Measurements from ENCODE around the gene SGMS2. TPM values are rescaled to one million over a fixed set of nuclear protein-coding genes. Genes with fewer than 3 reads are reported as not detected.
A peak's percentile ranks its signal among the peaks of the same experiment; 100 is the strongest.

Gene SGMS2
- under 1 TPM in 1 of 2 experiments, not detected in 1; 0.37 TPM for total RNA-seq

- ATAC-seq = peak; percentile 82
- Mint-ChIP-seq H3K4me3 (peak within 1 kb of the TSS; percentile 69), H3K27ac (no peak within 1 kb of the TSS), H3K4me1 (peaks cover 7% of the 10 kb centered on the region), H3K9me3 (ENCODE audit: low read depth) (no peaks in the 10 kb centered on the region), H3K27me3 (peaks cover 57% of the 10 kb centered on the region), H3K36me3 (no peaks in the 10 kb centered on the region)
- CTCF ChIA-PET = no interaction called here
- DNase-seq = peak; percentile 60
Observed at GRCh38 chr4:107824350-107825071, at the start of gene SGMS2. Gene SGMS2, plus strand, starts transcription at chr4:107824932. Its CDS starts 70,622 bp downstream, at chr4:107895554.

GRCh38 chr4:107777890-107778289, 46.8 kb upstream of the SGMS2 start:
- DNase-seq (no peak), ATAC-seq (no peak)
- Mint-ChIP-seq H3K27me3 (peaks cover 3% of the 10 kb centered on the region), H3K27ac (no peak overlapping the region), H3K4me1 (no peaks in the 10 kb centered on the region), H3K9me3 (ENCODE audit: low read depth) (peaks cover 5% of the 10 kb centered on the region), H3K4me3 (no peak overlapping the region), H3K36me3 (peaks cover 2% of the 10 kb centered on the region)
- CTCF ChIA-PET = no interaction called here

- CTCF ChIA-PET = no interaction called here
- Mint-ChIP-seq H3K4me1 (no peaks in the 10 kb centered on the region), H3K27me3 (peaks cover 3% of the 10 kb centered on the region), H3K27ac (no peak overlapping the region), H3K36me3 (peaks cover 2% of the 10 kb centered on the region), H3K9me3 (ENCODE audit: low read depth) (peaks cover 5% of the 10 kb centered on the region), H3K4me3 (no peak overlapping the region)
- DNase-seq (no peak), ATAC-seq (no peak)
Observed at GRCh38 chr4:107778784-107779530, 45.8 kb upstream of the SGMS2 start.

GRCh38 chr4:107780665-107781064, 44.1 kb upstream of the SGMS2 start:
- no peak overlapping the region for H3K4me3 Mint-ChIP-seq

GRCh38 chr4:107791902-107792301, 32.8 kb upstream of the SGMS2 start:
- Mint-ChIP-seq H3K36me3 (no peaks in the 10 kb centered on the region), H3K27ac (no peak overlapping the region), H3K9me3 (ENCODE audit: low read depth) (peaks cover 6% of the 10 kb centered on the region), H3K4me1 (no peaks in the 10 kb centered on the region), H3K27me3 (peaks cover 8% of the 10 kb centered on the region), H3K4me3 (no peak overlapping the region)
- no peak for ATAC-seq
- CTCF ChIA-PET = no interaction called here
- DNase-seq = no peak

More at GRCh38 chr4:107780665-107781064, 44.1 kb upstream of the SGMS2 start:
- CTCF ChIA-PET = no interaction called here
- ATAC-seq = no peak
- Mint-ChIP-seq H3K9me3 (ENCODE audit: low read depth) (peaks cover 5% of the 10 kb centered on the region), H3K36me3 (peaks cover 2% of the 10 kb centered on the region), H3K27me3 (peaks cover 3% of the 10 kb centered on the region), H3K27ac (no peak overlapping the region), H3K4me1 (no peaks in the 10 kb centered on the region)
- no peak for DNase-seq

GRCh38 chr4:107792711-107793110, 32.0 kb upstream of the SGMS2 start:
- CTCF ChIA-PET = no interaction called here
- ATAC-seq (no peak), DNase-seq (no peak)
- Mint-ChIP-seq H3K27me3 (peaks cover 9% of the 10 kb centered on the region), H3K36me3 (no peaks in the 10 kb centered on the region), H3K4me3 (no peak overlapping the region), H3K9me3 (ENCODE audit: low read depth) (no peaks in the 10 kb centered on the region), H3K27ac (no peak overlapping the region), H3K4me1 (no peaks in the 10 kb centered on the region)

GRCh38 chr4:107793996-107794395, 30.7 kb upstream of the SGMS2 start:
- H3K27me3 Mint-ChIP-seq = peaks cover 13% of the 10 kb centered on the region
- H3K4me3 Mint-ChIP-seq = no peak overlapping the region
- ATAC-seq = no peak
- no peaks in the 10 kb centered on the region for H3K9me3 Mint-ChIP-seq (ENCODE audit: low read depth)
- H3K27ac Mint-ChIP-seq = no peak overlapping the region
- no peak for DNase-seq
- no peaks in the 10 kb centered on the region for H3K36me3 Mint-ChIP-seq
- CTCF ChIA-PET = interaction anchor here (1.5 kb wide), 1 partner anchor 13 kb away, joined by 4 read pairs; no protein-coding TSS in a partner anchor
- H3K4me1 Mint-ChIP-seq = no peaks in the 10 kb centered on the region

- no peak for DNase-seq
- Mint-ChIP-seq H3K9me3 (ENCODE audit: low read depth) (no peaks in the 10 kb centered on the region), H3K27me3 (peaks cover 24% of the 10 kb centered on the region), H3K27ac (no peak overlapping the region), H3K4me3 (no peak overlapping the region), H3K36me3 (no peaks in the 10 kb centered on the region), H3K4me1 (no peaks in the 10 kb centered on the region)
- ATAC-seq = no peak
- CTCF ChIA-PET = no interaction called here
Observed at GRCh38 chr4:107799669-107800450, 24.9 kb upstream of the SGMS2 start.

- Mint-ChIP-seq H3K4me1 (no peaks in the 10 kb centered on the region), H3K27ac (no peak overlapping the region), H3K4me3 (no peak overlapping the region), H3K27me3 (peaks cover 19% of the 10 kb centered on the region), H3K9me3 (ENCODE audit: low read depth) (no peaks in the 10 kb centered on the region), H3K36me3 (no peaks in the 10 kb centered on the region)
- no peak for DNase-seq
- CTCF ChIA-PET = interaction anchor here (0.6 kb wide), 1 partner anchor 994 kb away, joined by 3 read pairs; no protein-coding TSS in a partner anchor
- no peak for ATAC-seq
Observed at GRCh38 chr4:107800706-107801105, 24.0 kb upstream of the SGMS2 start.

- CTCF ChIA-PET = no interaction called here
- no peaks in the 10 kb centered on the region for H3K36me3 Mint-ChIP-seq
- H3K9me3 Mint-ChIP-seq (ENCODE audit: low read depth) = no peaks in the 10 kb centered on the region
- no peak for DNase-seq
- no peak overlapping the region for H3K27ac Mint-ChIP-seq
- ATAC-seq = no peak
- no peaks in the 10 kb centered on the region for H3K4me1 Mint-ChIP-seq
- no peak overlapping the region for H3K4me3 Mint-ChIP-seq
- peaks cover 19% of the 10 kb centered on the region for H3K27me3 Mint-ChIP-seq
Observed at GRCh38 chr4:107801766-107802211, 22.9 kb upstream of the SGMS2 start.

GRCh38 chr4:107804956-107805355, 19.8 kb upstream of the SGMS2 start:
- CTCF ChIA-PET = no interaction called here
- Mint-ChIP-seq H3K36me3 (no peaks in the 10 kb centered on the region), H3K9me3 (ENCODE audit: low read depth) (no peaks in the 10 kb centered on the region), H3K27ac (no peak overlapping the region), H3K4me1 (no peaks in the 10 kb centered on the region), H3K4me3 (no peak overlapping the region), H3K27me3 (peaks cover 9% of the 10 kb centered on the region)
- DNase-seq (no peak), ATAC-seq (no peak)

GRCh38 chr4:107806196-107806595, 18.5 kb upstream of the SGMS2 start:
- no peak overlapping the region for H3K4me3 Mint-ChIP-seq
- no peaks in the 10 kb centered on the region for H3K4me1 Mint-ChIP-seq
- CTCF ChIA-PET = no interaction called here
- ATAC-seq (no peak), DNase-seq (no peak)
- H3K9me3 Mint-ChIP-seq (ENCODE audit: low read depth) = no peaks in the 10 kb centered on the region
- peaks cover 8% of the 10 kb centered on the region for H3K27me3 Mint-ChIP-seq
- no peaks in the 10 kb centered on the region for H3K36me3 Mint-ChIP-seq
- no peak overlapping the region for H3K27ac Mint-ChIP-seq

GRCh38 chr4:107808572-107808971, 16.2 kb upstream of the SGMS2 start:
- CTCF ChIA-PET = no interaction called here
- H3K9me3 Mint-ChIP-seq (ENCODE audit: low read depth) = no peaks in the 10 kb centered on the region
- DNase-seq = no peak
- no peak for ATAC-seq
- H3K27me3 Mint-ChIP-seq = peaks cover 11% of the 10 kb centered on the region
- H3K4me1 Mint-ChIP-seq = no peaks in the 10 kb centered on the region
- H3K4me3 Mint-ChIP-seq = no peak overlapping the region
- H3K36me3 Mint-ChIP-seq = no peaks in the 10 kb centered on the region
- no peak overlapping the region for H3K27ac Mint-ChIP-seq

Measured in activated CD8-positive, alpha-beta memory T cell treated with anti-CD3 and anti-CD28 coated beads, Interleukin-2, amount 10 ng/mL, durations not matched to agents 7 days and 5 days (primary cell).